Osteoblast (primary cell): ENCODE data around the gene PRPF18. TPM values are rescaled to one million over a fixed set of nuclear protein-coding genes. Genes with fewer than 3 reads are reported as not detected.

Experiments used
- DNase-seq: peaks from one replicate; pipeline ENCODE4 v3.0.0; 2011; ENCODE audit warnings: low spot score, mixed read lengths; ENCODE audit not compliant: insufficient read length; ENCODE audit errors: missing footprints
- H2AFZ ChIP-seq: 2 replicates; pipeline ENCODE4 v1.6.0; 2011; ENCODE audit warnings: mild to moderate bottlenecking, low read length
- H3K27ac ChIP-seq: 2 replicates; pipeline ENCODE4 v1.5.1; 2011; ENCODE audit warnings: mild to moderate bottlenecking, low read depth, low read length, moderate library complexity
- H3K27me3 ChIP-seq: 2 replicates; pipeline ENCODE4 v1.6.0; 2012; ENCODE audit warnings: mild to moderate bottlenecking, control low read depth, inconsistent platforms, low read length, moderate library complexity; ENCODE audit not compliant: insufficient read depth
- H3K36me3 ChIP-seq: 2 replicates; pipeline ENCODE4 v1.5.1; 2011; ENCODE audit warnings: mild to moderate bottlenecking, low read length, control low read depth, moderate library complexity; ENCODE audit not compliant: insufficient read depth
- H3K4me1 ChIP-seq: 2 replicates; pipeline ENCODE4 v1.5.1; 2011; ENCODE audit warnings: mild to moderate bottlenecking, low read length, control low read depth, moderate library complexity; ENCODE audit not compliant: insufficient read depth
- H3K4me2 ChIP-seq: 2 replicates; pipeline ENCODE4 v1.6.0; 2011; ENCODE audit warnings: mild to moderate bottlenecking, low read length; ENCODE audit not compliant: insufficient read depth
- H3K4me3 ChIP-seq: fragments of 200-600 bp; sonication (generic); 3 replicates; pipeline ENCODE4 v1.5.1; 2012; ENCODE audit warnings: mild to moderate bottlenecking, low read length, inconsistent platforms; ENCODE audit not compliant: insufficient read depth
- H3K79me2 ChIP-seq: 2 replicates; pipeline ENCODE4 v1.6.0; 2012; ENCODE audit warnings: mild to moderate bottlenecking, low read length, control low read depth, inconsistent platforms; ENCODE audit not compliant: insufficient read depth
- H3K9me3 ChIP-seq: 2 replicates; pipeline ENCODE4 v1.5.1; 2011; ENCODE audit warnings: low read depth, low read length, control low read depth
- H4K20me1 ChIP-seq: 2 replicates; pipeline ENCODE4 v1.6.0; 2012; ENCODE audit warnings: mild to moderate bottlenecking, low read length, control low read depth; ENCODE audit not compliant: insufficient read depth
- CTCF ChIP-seq: IDR thresholded peaks from 2 replicates; pipeline ENCODE4 v1.5.1; 2011; ENCODE audit warnings: mild to moderate bottlenecking, low read depth, low read length, moderate library complexity; ENCODE audit errors: extremely low read depth
- total RNA-seq: library from RNA; depleted of rRNA; stranded (reverse); fragments of >200 nt; gene quantifications from 2 replicates; pipeline ENCODE4 v1.2.3, GENCODE V29; 2012

PRPF18 gene
- total RNA-seq, 1 donor, result 39.8 TPM

- Histone ChIP-seq H3K36me3 (peaks cover 9% of the 10 kb centered on the region), H3K27me3 (no peaks in the 10 kb centered on the region), H3K4me2 (no peak overlapping the region), H3K9me3 (no peaks in the 10 kb centered on the region), H3K79me2 (no peaks in the 10 kb centered on the region), H3K4me3 (no peak overlapping the region), H2AFZ (no peak overlapping the region), H4K20me1 (no peaks in the 10 kb centered on the region), H3K4me1 (peaks cover 7% of the 10 kb centered on the region), H3K27ac (no peak overlapping the region)
- TF ChIP-seq CTCF, result no peak
- DNase-seq, result no peak
Measured at GRCh38 chr10:13629116-13629515, 42.4 kb downstream of the PRPF18 start.

GRCh38 chr10:13630231-13630630, 43.5 kb downstream of the PRPF18 start:
- TF ChIP-seq CTCF, result no peak
- Histone ChIP-seq H3K79me2 (no peaks in the 10 kb centered on the region), H3K9me3 (no peaks in the 10 kb centered on the region), H3K4me1 (peaks cover 12% of the 10 kb centered on the region), H2AFZ (no peak overlapping the region), H3K27ac (no peak overlapping the region), H3K4me3 (no peak overlapping the region), H4K20me1 (no peaks in the 10 kb centered on the region), H3K36me3 (peaks cover 9% of the 10 kb centered on the region), H3K27me3 (no peaks in the 10 kb centered on the region), H3K4me2 (no peak overlapping the region)
- DNase-seq, result no peak

- peaks cover 9% of the 10 kb centered on the region for H3K36me3 ChIP-seq
- H4K20me1 ChIP-seq, result no peaks in the 10 kb centered on the region
- H2AFZ ChIP-seq, result no peak overlapping the region
- no peaks in the 10 kb centered on the region for H3K27me3 ChIP-seq
- no peak for TF ChIP-seq CTCF
- DNase-seq, result no peak
- no peak overlapping the region for H3K4me3 ChIP-seq
- no peak overlapping the region for H3K4me2 ChIP-seq
- H3K4me1 ChIP-seq, result peaks cover 12% of the 10 kb centered on the region
- H3K27ac ChIP-seq, result no peak overlapping the region
- no peaks in the 10 kb centered on the region for H3K9me3 ChIP-seq
- no peaks in the 10 kb centered on the region for H3K79me2 ChIP-seq
Measured at GRCh38 chr10:13631594-13631993, 44.8 kb downstream of the PRPF18 start.

GRCh38 chr10:13632440-13632839, 45.7 kb downstream of the PRPF18 start:
- H3K79me2 ChIP-seq, result no peaks in the 10 kb centered on the region
- H3K4me2 ChIP-seq, result no peak overlapping the region
- H3K36me3 ChIP-seq, result peaks cover 9% of the 10 kb centered on the region
- no peak overlapping the region for H3K4me3 ChIP-seq
- H2AFZ ChIP-seq, result no peak overlapping the region
- no peaks in the 10 kb centered on the region for H3K27me3 ChIP-seq
- DNase-seq, result no peak
- H3K4me1 ChIP-seq, result peaks cover 19% of the 10 kb centered on the region
- H4K20me1 ChIP-seq, result peaks cover 3% of the 10 kb centered on the region
- H3K27ac ChIP-seq, result no peak overlapping the region
- TF ChIP-seq CTCF, result no peak
- no peaks in the 10 kb centered on the region for H3K9me3 ChIP-seq
